ENCODE results near the gene CTSF. TPM values are rescaled to one million over a fixed set of nuclear protein-coding genes. Genes with fewer than 3 reads are reported as not detected.
"Not testable (repeated sequence)": the region's sequence is repeated elsewhere in the genome, so short reads cannot be mapped to it uniquely, and the experiment has no call there.

The CTSF gene
- total and polyA plus RNA-seq, 10 donors = 11.4 to 60.8 (median 31.0) TPM

GRCh38 chr11:66543263-66544107, 24.9 kb downstream of the CTSF start:
- H3K27ac ChIP-seq = peak overlapping the region; percentile 76 to 92 (median 86)
- intact Hi-C loops (cut with DNase I; ENCODE audit: low total_unique reads) = no loop called here
- peak; percentile 95 for DNase-seq

DNA sequence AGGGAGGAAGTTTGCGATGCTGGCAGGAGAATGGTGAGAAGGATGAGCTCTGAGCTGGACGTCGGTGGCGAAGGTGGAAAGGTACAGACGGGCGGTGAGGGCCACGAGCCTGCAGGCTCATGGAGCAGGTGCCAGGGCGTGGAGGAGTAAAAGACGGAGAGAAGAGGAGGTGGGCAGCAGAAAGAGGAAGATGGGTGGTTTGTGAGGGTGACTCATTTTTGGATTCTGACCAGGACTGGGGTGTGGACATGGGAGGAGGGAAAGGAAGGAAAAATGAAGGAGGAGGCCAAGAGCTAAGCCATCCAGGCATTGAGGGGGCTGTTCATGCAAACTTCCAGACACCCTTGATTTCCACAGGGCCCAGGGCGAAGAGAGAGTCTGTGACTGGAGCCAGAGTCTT, 26.0 kb downstream of the CTSF start:
- intact Hi-C loops (cut with DNase I; ENCODE audit: low total_unique reads) = no loop called here
- no peaks in the 10 kb centered on the region for H3K9me3 ChIP-seq

More at GRCh38 chr11:66543263-66544107, 24.9 kb downstream of the CTSF start:
- WGBS, 5 donors = 18 to 38% (median 26%) methylated on average over 19 to 26 of the region's 26 CpGs
- TF ChIP-seq, protein P1, sequence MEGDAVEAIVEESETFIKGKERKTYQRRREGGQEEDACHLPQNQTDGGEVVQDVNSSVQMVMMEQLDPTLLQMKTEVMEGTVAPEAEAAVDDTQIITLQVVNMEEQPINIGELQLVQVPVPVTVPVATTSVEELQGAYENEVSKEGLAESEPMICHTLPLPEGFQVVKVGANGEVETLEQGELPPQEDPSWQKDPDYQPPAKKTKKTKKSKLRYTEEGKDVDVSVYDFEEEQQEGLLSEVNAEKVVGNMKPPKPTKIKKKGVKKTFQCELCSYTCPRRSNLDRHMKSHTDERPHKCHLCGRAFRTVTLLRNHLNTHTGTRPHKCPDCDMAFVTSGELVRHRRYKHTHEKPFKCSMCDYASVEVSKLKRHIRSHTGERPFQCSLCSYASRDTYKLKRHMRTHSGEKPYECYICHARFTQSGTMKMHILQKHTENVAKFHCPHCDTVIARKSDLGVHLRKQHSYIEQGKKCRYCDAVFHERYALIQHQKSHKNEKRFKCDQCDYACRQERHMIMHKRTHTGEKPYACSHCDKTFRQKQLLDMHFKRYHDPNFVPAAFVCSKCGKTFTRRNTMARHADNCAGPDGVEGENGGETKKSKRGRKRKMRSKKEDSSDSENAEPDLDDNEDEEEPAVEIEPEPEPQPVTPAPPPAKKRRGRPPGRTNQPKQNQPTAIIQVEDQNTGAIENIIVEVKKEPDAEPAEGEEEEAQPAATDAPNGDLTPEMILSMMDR (IDR thresholded peaks at IDR 0.05 in 8 of 11, conservative IDR thresholded peaks at IDR 0.05 in 3 of 11) = peak in 10 of 11 experiments; percentile 50 to 77 (median 69)
- TF ChIP-seq POLR2A (IDR thresholded peaks at IDR 0.05) = no peak
- peak; percentile 84 to 89 (median 85) for TF ChIP-seq POLR2AphosphoS5 (IDR thresholded peaks at IDR 0.05)
- H3K36me3 ChIP-seq = peaks cover 0 to 50% (median 41%) of the 10 kb centered on the region in 6 donors
- H3K4me1 ChIP-seq = peaks cover 25 to 59% (median 44%) of the 10 kb centered on the region in 6 donors
- peaks cover 0 to 8% (median 0%) of the 10 kb centered on the region in 7 donors for H3K27me3 ChIP-seq (replicated peaks in 1 of 7)
- H3K4me3 ChIP-seq = peak overlapping the region in 6 of 8 donors; percentile 2 to 88 (median 20)
- H3K9me3 ChIP-seq = no peaks in the 10 kb centered on the region

GRCh38 chr11:66541892-66542291, 26.5 kb downstream of the CTSF start:
- Histone ChIP-seq H3K4me1 (peaks cover 25 to 52% (median 40%) of the 10 kb centered on the region in 6 donors), H3K27ac (no peak overlapping the region), H3K36me3 (peaks cover 0 to 65% (median 47%) of the 10 kb centered on the region in 6 donors), H3K27me3 (replicated peaks in 1 of 7) (peaks cover 0 to 5% (median 0%) of the 10 kb centered on the region in 7 donors), H3K9me3 (no peaks in the 10 kb centered on the region), H3K4me3 (no peak overlapping the region)
- DNase-seq = no peak
- TF ChIP-seq, protein P1 (IDR thresholded peaks at IDR 0.05 in 8 of 11, conservative IDR thresholded peaks at IDR 0.05 in 3 of 11) = no peak
- TF ChIP-seq POLR2A (IDR thresholded peaks at IDR 0.05) = no peak
- TF ChIP-seq POLR2AphosphoS5 (IDR thresholded peaks at IDR 0.05) = no peak
- intact Hi-C loops (cut with DNase I; ENCODE audit: low total_unique reads) = no loop called here
- WGBS, 5 donors = 79 to 94% (median 84%) methylated on average over 4 of the region's 4 CpGs

More for the DNA sequence above, 26.0 kb downstream of the CTSF start:
- Histone ChIP-seq H3K4me3 (no peak overlapping the region), H3K27me3 (replicated peaks in 1 of 7) (peaks cover 0 to 8% (median 0%) of the 10 kb centered on the region in 7 donors), H3K27ac (peak overlapping the region in 1 of 8 donors; percentile 92), H3K36me3 (peaks cover 0 to 60% (median 45%) of the 10 kb centered on the region in 6 donors), H3K4me1 (peaks cover 25 to 56% (median 44%) of the 10 kb centered on the region in 6 donors)
- DNase-seq = no peak
- TF ChIP-seq POLR2AphosphoS5 (IDR thresholded peaks at IDR 0.05) = no peak
- TF ChIP-seq, protein P1 (IDR thresholded peaks at IDR 0.05 in 8 of 11, conservative IDR thresholded peaks at IDR 0.05 in 3 of 11) = no peak
- no peak for TF ChIP-seq POLR2A (IDR thresholded peaks at IDR 0.05)
- 65 to 92% (median 77%) methylated on average over 10 of the region's 10 CpGs for WGBS, 5 donors

DNA sequence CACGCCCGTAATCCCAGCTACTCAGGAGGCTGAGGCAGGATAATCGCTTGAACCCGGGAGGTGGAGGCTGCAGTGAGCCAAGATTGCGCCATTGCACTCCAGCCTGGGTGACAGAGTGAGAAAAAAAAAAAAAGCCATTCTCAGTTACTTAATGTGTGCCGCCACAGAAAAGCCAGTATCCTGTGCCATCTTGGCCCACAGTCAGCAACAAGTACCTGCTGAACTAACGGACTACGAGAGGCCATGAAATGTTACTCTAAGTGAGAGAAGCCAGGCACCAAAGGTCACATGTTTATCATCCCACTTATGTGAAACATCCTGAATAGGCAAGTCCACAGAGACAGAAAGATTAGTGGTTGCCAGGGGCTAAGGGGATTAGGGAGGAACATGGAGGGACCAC, 27.8 kb downstream of the CTSF start:
- H3K36me3 ChIP-seq = peaks cover 0 to 78% (median 59%) of the 10 kb centered on the region in 6 donors
- DNase-seq; H3K4me3 ChIP-seq; intact Hi-C loops (cut with DNase I; ENCODE audit: low total_unique reads); H3K9me3 ChIP-seq; H3K27ac ChIP-seq; H3K27me3 ChIP-seq (replicated peaks in 1 of 7): not testable (repeated sequence)
- peaks cover 20 to 41% (median 32%) of the 10 kb centered on the region in 6 donors for H3K4me1 ChIP-seq
- 64 to 87% (median 75%) methylated on average over 6 to 8 of the region's 8 CpGs for WGBS, 5 donors
